BLaER1 (cell line): Measurements from ENCODE around the gene FHL2.
"Not testable (repeated sequence)": the region's sequence is repeated elsewhere in the genome, so short reads cannot be mapped to it uniquely, and the experiment has no call there.

Experiments used
- H3K27ac ChIP-seq: shearing (Covaris generic); formaldehyde crosslinking; 2 replicates; pipeline ENCODE4 v1.8.1; 2022
- H3K27me3 ChIP-seq: shearing (Covaris generic); formaldehyde crosslinking; 2 replicates; pipeline ENCODE4 v1.8.1; 2022
- H3K36me3 ChIP-seq: shearing (Covaris generic); formaldehyde crosslinking; 2 replicates; pipeline ENCODE4 v1.8.1; 2022
- H3K4me1 ChIP-seq: shearing (Covaris generic); formaldehyde crosslinking; 2 replicates; pipeline ENCODE4 v1.8.1; 2022
- H3K4me2 ChIP-seq: shearing (Covaris generic); formaldehyde crosslinking; 2 replicates; pipeline ENCODE4 v1.8.1; 2022
- H3K4me3 ChIP-seq: shearing (Covaris generic); formaldehyde crosslinking; 2 replicates; pipeline ENCODE4 v1.8.1; 2022
- H3K9ac ChIP-seq: shearing (Covaris generic); formaldehyde crosslinking; 2 replicates; pipeline ENCODE4 v1.8.1; 2022
- H3K9me3 ChIP-seq: shearing (Covaris generic); formaldehyde crosslinking; 2 replicates; pipeline ENCODE4 v1.8.1; 2022
- H4K20me1 ChIP-seq: shearing (Covaris generic); formaldehyde crosslinking; 2 replicates; pipeline ENCODE4 v1.8.1; 2022
- Cebpa-rat ChIP-seq: shearing (Covaris generic); IDR thresholded peaks from 2 replicates; pipeline ENCODE4 v1.8.1; 2022

The FHL2 gene

GRCh38 chr2:105438104-105438929 is 39.5 kb upstream of the FHL2 start:
- Histone ChIP-seq H3K27me3 (no peaks in the 10 kb centered on the region), H3K27ac (no peak overlapping the region), H3K4me2 (0 out of 2 replicates have a peak overlapping the region, but pooled peaks have one; percentile 9), H3K4me1 (peaks cover 7% of the 10 kb centered on the region), H4K20me1 (no peaks in the 10 kb centered on the region), H3K4me3 (no peak overlapping the region), H3K9ac (no peak overlapping the region), H3K9me3 (no peaks in the 10 kb centered on the region), H3K36me3 (no peaks in the 10 kb centered on the region)
- TF ChIP-seq Cebpa-rat: no peak

GRCh38 chr2:105437708-105438103 is 38.9 kb upstream of the FHL2 start:
- no peak for TF ChIP-seq Cebpa-rat
- H3K9ac ChIP-seq: no peak overlapping the region
- H3K27me3 ChIP-seq: no peaks in the 10 kb centered on the region
- no peak overlapping the region for H3K27ac ChIP-seq
- H3K9me3 ChIP-seq: no peaks in the 10 kb centered on the region
- H4K20me1 ChIP-seq: no peaks in the 10 kb centered on the region
- H3K36me3 ChIP-seq: no peaks in the 10 kb centered on the region
- no peak overlapping the region for H3K4me3 ChIP-seq
- peaks cover 7% of the 10 kb centered on the region for H3K4me1 ChIP-seq
- no peak overlapping the region for H3K4me2 ChIP-seq

GRCh38 chr2:105432749-105433148 is 33.9 kb upstream of the FHL2 start:
- no peaks in the 10 kb centered on the region for H3K27me3 ChIP-seq
- H3K9me3 ChIP-seq: no peaks in the 10 kb centered on the region
- H4K20me1 ChIP-seq: no peaks in the 10 kb centered on the region
- H3K4me2 ChIP-seq: no peak overlapping the region
- H3K4me1 ChIP-seq: no peaks in the 10 kb centered on the region
- TF ChIP-seq Cebpa-rat: no peak
- no peak overlapping the region for H3K9ac ChIP-seq
- H3K27ac ChIP-seq: no peak overlapping the region
- no peak overlapping the region for H3K4me3 ChIP-seq
- no peaks in the 10 kb centered on the region for H3K36me3 ChIP-seq

DNA sequence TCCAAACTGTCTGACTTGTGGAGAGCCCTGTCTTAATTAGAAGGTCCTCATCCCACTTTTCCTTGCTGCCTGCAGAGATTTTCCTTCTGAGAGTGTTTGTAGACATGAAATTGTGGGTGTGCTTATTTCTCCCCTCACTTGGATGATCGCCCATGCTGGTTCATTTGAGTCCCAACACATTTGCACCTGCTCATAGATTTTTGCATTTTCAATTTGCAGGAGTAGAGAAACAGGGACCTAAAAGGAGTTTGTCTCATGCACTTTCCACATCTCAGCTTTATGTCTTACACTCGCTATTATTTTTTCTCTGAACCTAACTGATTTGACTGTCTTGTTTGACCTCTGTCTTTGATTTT is 33.2 kb upstream of the FHL2 start:
- Histone ChIP-seq H3K4me2 (no peak overlapping the region), H3K4me3 (no peak overlapping the region), H3K4me1 (peaks cover under 1% of the 10 kb centered on the region; the same call in 1 of the 2 replicates), H3K27me3 (no peaks in the 10 kb centered on the region), H4K20me1 (no peaks in the 10 kb centered on the region), H3K36me3 (no peaks in the 10 kb centered on the region), H3K9ac (no peak overlapping the region), H3K9me3 (no peaks in the 10 kb centered on the region), H3K27ac (no peak overlapping the region)
- TF ChIP-seq Cebpa-rat: no peak

- Histone ChIP-seq H3K36me3 (no peaks in the 10 kb centered on the region), H3K9ac (no peak overlapping the region), H3K4me2 (no peak overlapping the region), H4K20me1 (no peaks in the 10 kb centered on the region), H3K4me1 (peaks cover 6% of the 10 kb centered on the region; the same call in 1 of the 2 replicates), H3K27ac (no peak overlapping the region), H3K4me3 (no peak overlapping the region), H3K27me3 (no peaks in the 10 kb centered on the region), H3K9me3 (no peaks in the 10 kb centered on the region)
- no peak for TF ChIP-seq Cebpa-rat
Observed at GRCh38 chr2:105431367-105432043, 32.7 kb upstream of the FHL2 start.

- no peaks in the 10 kb centered on the region for H3K27me3 ChIP-seq
- H4K20me1 ChIP-seq: no peaks in the 10 kb centered on the region
- peaks cover 10% of the 10 kb centered on the region; the same call in 1 of the 2 replicates for H3K4me1 ChIP-seq
- H3K9ac ChIP-seq: no peak overlapping the region
- H3K36me3 ChIP-seq: no peaks in the 10 kb centered on the region
- no peak overlapping the region for H3K4me3 ChIP-seq
- no peak overlapping the region for H3K4me2 ChIP-seq
- TF ChIP-seq Cebpa-rat: no peak
- no peaks in the 10 kb centered on the region for H3K9me3 ChIP-seq
- H3K27ac ChIP-seq: no peak overlapping the region
Observed at GRCh38 chr2:105428387-105429018, 29.7 kb upstream of the FHL2 start.

GRCh38 chr2:105427485-105427884 is 28.6 kb upstream of the FHL2 start:
- H3K4me3 ChIP-seq: no peak overlapping the region

DNA sequence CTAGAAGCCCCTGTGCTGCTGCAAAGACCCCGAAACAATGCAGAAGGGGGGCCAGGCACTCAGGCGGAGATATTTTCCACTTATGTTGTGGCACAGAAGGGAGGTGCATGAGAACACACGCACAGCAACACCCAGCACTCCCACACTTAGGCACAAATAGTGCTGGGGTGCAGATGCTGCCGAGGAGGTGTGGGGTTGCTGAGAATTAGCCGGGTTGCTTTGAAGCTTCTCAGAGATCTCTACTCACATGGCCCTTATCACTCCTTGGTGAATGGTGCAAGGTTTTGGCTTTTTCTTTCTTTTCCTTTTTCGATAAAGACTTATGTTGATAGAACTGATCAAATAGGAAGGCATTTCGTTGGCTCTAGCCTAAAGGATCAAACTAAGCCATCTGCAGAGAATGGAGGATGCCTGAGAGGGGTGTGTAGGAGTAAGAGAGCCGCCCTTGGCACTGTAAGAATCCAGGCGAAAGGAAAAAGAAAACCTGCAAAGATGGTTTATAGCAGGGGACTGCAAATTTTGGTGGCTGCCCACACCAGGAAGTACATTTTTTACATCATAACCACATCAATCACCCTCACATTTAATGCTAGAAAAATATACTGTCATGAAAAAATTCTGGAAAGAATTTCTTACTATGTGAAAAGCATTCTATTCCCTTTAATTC is 27.9 kb upstream of the FHL2 start:
- Histone ChIP-seq H3K4me3 (no peak overlapping the region), H3K36me3 (no peaks in the 10 kb centered on the region), H3K4me2 (0 out of 2 replicates have a peak overlapping the region, but pooled peaks have one; percentile 5), H3K9ac (no peak overlapping the region), H3K27ac (no peak overlapping the region), H4K20me1 (no peaks in the 10 kb centered on the region), H3K27me3 (no peaks in the 10 kb centered on the region), H3K4me1 (peaks cover 20% of the 10 kb centered on the region), H3K9me3 (no peaks in the 10 kb centered on the region)
- no peak for TF ChIP-seq Cebpa-rat

More at GRCh38 chr2:105427485-105427884, 28.6 kb upstream of the FHL2 start:
- no peak overlapping the region for H3K9ac ChIP-seq
- H4K20me1 ChIP-seq: no peaks in the 10 kb centered on the region
- no peaks in the 10 kb centered on the region for H3K27me3 ChIP-seq
- H3K27ac ChIP-seq: no peak overlapping the region
- TF ChIP-seq Cebpa-rat: no peak
- H3K36me3 ChIP-seq: no peaks in the 10 kb centered on the region
- H3K4me1 ChIP-seq: peaks cover 18% of the 10 kb centered on the region
- no peak overlapping the region for H3K4me2 ChIP-seq
- H3K9me3 ChIP-seq: no peaks in the 10 kb centered on the region

- no peaks in the 10 kb centered on the region for H3K36me3 ChIP-seq
- H3K27ac ChIP-seq: no peak overlapping the region
- H3K9me3 ChIP-seq: no peaks in the 10 kb centered on the region
- H3K4me2 ChIP-seq: 0 out of 2 replicates have a peak overlapping the region, but pooled peaks have one; percentile 5
- no peak overlapping the region for H3K9ac ChIP-seq
- H4K20me1 ChIP-seq: no peaks in the 10 kb centered on the region
- H3K27me3 ChIP-seq: no peaks in the 10 kb centered on the region
- no peak for TF ChIP-seq Cebpa-rat
- peaks cover 20% of the 10 kb centered on the region for H3K4me1 ChIP-seq
- no peak overlapping the region for H3K4me3 ChIP-seq
Observed at GRCh38 chr2:105425936-105426625, 27.2 kb upstream of the FHL2 start.

DNA sequence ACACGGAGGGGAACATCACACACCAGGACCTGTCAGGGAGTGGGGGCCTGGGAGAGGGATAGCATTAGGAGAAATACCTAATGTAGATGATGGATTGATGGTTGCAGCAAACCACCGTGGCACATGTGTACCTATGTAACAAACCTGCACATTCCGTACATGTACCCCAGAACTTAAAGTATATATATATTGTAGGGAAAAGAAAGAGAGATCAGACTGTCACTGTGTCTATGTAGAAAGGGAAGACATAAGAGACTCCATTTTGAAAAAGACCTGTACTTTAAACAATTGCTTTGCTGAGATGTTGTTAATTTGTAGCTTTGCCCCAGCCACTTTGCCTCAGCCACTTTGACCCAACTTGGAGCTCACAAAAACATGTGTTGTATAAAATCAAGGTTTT is 26.0 kb upstream of the FHL2 start:
- not testable (repeated sequence) for H4K20me1 ChIP-seq, H3K9ac ChIP-seq, H3K27me3 ChIP-seq, H3K9me3 ChIP-seq, H3K36me3 ChIP-seq, H3K27ac ChIP-seq, H3K4me3 ChIP-seq, H3K4me2 ChIP-seq
- peaks cover 20% of the 10 kb centered on the region for H3K4me1 ChIP-seq
